NOMO-1 (cell line): ENCODE data around the gene ERCC1.
"Not testable (repeated sequence)": the region's sequence is repeated elsewhere in the genome, so short reads cannot be mapped to it uniquely, and the experiment has no call there.

Source experiments
- DNase-seq, 2 experiments: peaks; one replicate each; lab custom pipeline; 2025; ENCODE audit not compliant: unreplicated experiment in 2 of 2; lab: John Stamatoyannopoulos, UW

Gene ERCC1

GRCh38 chr19:45431008-45431407 is 7.3 kb upstream of the ERCC1 start:
- peak; percentile 62 to 76 for DNase-seq

- DNase-seq = not testable (repeated sequence)
These were observed 6.2 kb upstream of the ERCC1 start for GRCh38 chr19:45429896-45430295.

- peak; percentile 19 to 26 for DNase-seq
These were observed 4.9 kb upstream of the ERCC1 start for GRCh38 chr19:45428384-45429231.

GRCh38 chr19:45424191-45425058 is 708 bp upstream of the ERCC1 start:
- DNase-seq = peak; percentile 11 to 71

GRCh38 chr19:45423033-45423588 is 606 bp downstream of the ERCC1 start:
- DNase-seq = no peak

GRCh38 chr19:45421947-45422498 is 1.7 kb downstream of the ERCC1 start:
- DNase-seq = no peak

- DNase-seq = no peak
These were observed 2.8 kb downstream of the ERCC1 start for GRCh38 chr19:45420871-45421270.

GRCh38 chr19:45420356-45420755 is 3.4 kb downstream of the ERCC1 start:
- DNase-seq = no peak

- no peak for DNase-seq
These were observed 3.8 kb downstream of the ERCC1 start for GRCh38 chr19:45419895-45420294.

GRCh38 chr19:45419396-45419795 is 4.3 kb downstream of the ERCC1 start:
- peak; percentile 79 to 94 for DNase-seq

- DNase-seq = peak; percentile 23 to 54
These were observed 4.9 kb downstream of the ERCC1 start for GRCh38 chr19:45418802-45419201.

- DNase-seq = no peak
These were observed 6.6 kb downstream of the ERCC1 start for GRCh38 chr19:45417151-45417550.

GRCh38 chr19:45414468-45414867 is 9.2 kb downstream of the ERCC1 start:
- no peak for DNase-seq

- no peak for DNase-seq
These were observed 10.2 kb downstream of the ERCC1 start for GRCh38 chr19:45413497-45413896.

- not testable (repeated sequence) for DNase-seq
These were observed 13.4 kb downstream of the ERCC1 start for GRCh38 chr19:45410330-45410729.

GRCh38 chr19:45409557-45409920 is 14.2 kb downstream of the ERCC1 start:
- DNase-seq = peak; percentile 49 to 70

GRCh38 chr19:45408830-45409556 is 14.7 kb downstream of the ERCC1 start:
- no peak for DNase-seq

GRCh38 chr19:45408121-45408520 is 15.6 kb downstream of the ERCC1 start:
- no peak for DNase-seq

GRCh38 chr19:45407585-45407984 is 16.1 kb downstream of the ERCC1 start:
- DNase-seq = not testable (repeated sequence)

GRCh38 chr19:45407091-45407375 is 16.7 kb downstream of the ERCC1 start:
- DNase-seq = no peak
